IMR-90 (cell line): Measurements from ENCODE around the gene SS18. TPM values are rescaled to one million over a fixed set of nuclear protein-coding genes. Genes with fewer than 3 reads are reported as not detected.

ENCODE experiments used
- ATAC-seq: fragments of 200-7000 bp; cut with Tn5 transposase; 2 replicates; pipeline ENCODE4 v1.9.1; 2020; ENCODE audit warnings: low read depth, mild to moderate bottlenecking, moderate library complexity
- BruUV-seq: library from RNA; stranded (reverse); fragments of 400-500 nt; replicated peaks from 2 replicates; lab custom pipeline; 2021; lab: Mats Ljungman, UMichigan
- CTCF ChIA-PET: fragments of 300-600 bp; formaldehyde crosslinking; extraction: SDS; loops from one replicate; lab custom pipeline; 2021; ENCODE audit warnings: antibody characterized with exemption; lab: Yijun Ruan, JAX
- POLR2A ChIA-PET: fragments of 300-600 bp; sonication (Branson Sonifier 250); formaldehyde crosslinking; loops from one replicate; lab custom pipeline; 2022; ENCODE audit warnings: antibody characterized with exemption; ENCODE audit not compliant: unreplicated experiment; lab: Charles Lee
- DNase-seq: peaks from one replicate; pipeline ENCODE4 v3.0.0; 2013
- H2AFZ ChIP-seq: replicated peaks from 2 replicates; pipeline ENCODE3; 2013; ENCODE audit warnings: low read length, mild to moderate bottlenecking; ENCODE audit not compliant: poor library complexity
- H2AK5ac ChIP-seq: 2 replicates; pipeline ENCODE4 v1.6.1; 2013; ENCODE audit warnings: low read depth, low read length, inconsistent platforms
- H2AK9ac ChIP-seq: replicated peaks from 2 replicates; pipeline ENCODE3; 2013; ENCODE audit warnings: mild to moderate bottlenecking, low read depth, low read length, moderate library complexity; ENCODE audit not compliant: poor library complexity
- H2BK120ac ChIP-seq: 2 replicates; pipeline ENCODE4 v1.6.1; 2013; ENCODE audit warnings: low read depth, low read length, inconsistent platforms
- H2BK15ac ChIP-seq: 3 replicates; pipeline ENCODE4 v1.6.1; 2013; ENCODE audit warnings: low read depth, low read length, inconsistent platforms
- H2BK20ac ChIP-seq: 2 replicates; pipeline ENCODE4 v1.6.1; 2013; ENCODE audit warnings: low read depth, mild to moderate bottlenecking, inconsistent platforms, low read length, moderate library complexity
- H2BK5ac ChIP-seq: 2 replicates; pipeline ENCODE4 v1.6.1; 2013; ENCODE audit warnings: mild to moderate bottlenecking, low read depth, low read length, inconsistent platforms; ENCODE audit not compliant: poor library complexity, severe bottlenecking
- H3K14ac ChIP-seq: replicated peaks from 2 replicates; pipeline ENCODE4 v1.6.1; 2013; ENCODE audit warnings: low read depth, low read length, inconsistent platforms
- H3K18ac ChIP-seq: 2 replicates; pipeline ENCODE4 v1.6.1; 2013; ENCODE audit warnings: low read depth, low read length, control low read depth
- H3K23ac ChIP-seq: 2 replicates; pipeline ENCODE4 v1.6.1; 2013; ENCODE audit warnings: low read depth, low read length, inconsistent platforms
- H3K27ac ChIP-seq: 2 replicates; pipeline ENCODE4 v1.5.1; 2013; ENCODE audit warnings: mild to moderate bottlenecking, control low read depth, low read length; ENCODE audit not compliant: insufficient read depth
- H3K27me3 ChIP-seq: 2 replicates; pipeline ENCODE4 v1.6.1; 2013; ENCODE audit warnings: low read length; ENCODE audit not compliant: control insufficient read depth, insufficient read depth
- H3K36me3 ChIP-seq: 2 replicates; pipeline ENCODE4 v1.6.1; 2013; ENCODE audit warnings: low read length, mixed read lengths; ENCODE audit not compliant: control insufficient read depth, insufficient read depth
- H3K4ac ChIP-seq: 2 replicates; pipeline ENCODE4 v1.6.1; 2013; ENCODE audit warnings: low read depth, low read length, inconsistent platforms
- H3K4me1 ChIP-seq: 2 replicates; pipeline ENCODE4 v1.6.1; 2013; ENCODE audit warnings: low read length, mixed read lengths; ENCODE audit not compliant: control insufficient read depth, insufficient read depth
- H3K4me2 ChIP-seq: 2 replicates; pipeline ENCODE4 v1.6.1; 2013; ENCODE audit warnings: low read depth, mild to moderate bottlenecking, control low read depth, low read length, moderate library complexity
- H3K4me3 ChIP-seq: 2 replicates; pipeline ENCODE4 v1.5.1; 2013; ENCODE audit warnings: low read depth, mild to moderate bottlenecking, control low read depth, low read length, moderate library complexity; ENCODE audit not compliant: insufficient read depth
- H3K56ac ChIP-seq: 2 replicates; pipeline ENCODE4 v1.6.1; 2013; ENCODE audit warnings: low read length, inconsistent platforms; ENCODE audit not compliant: insufficient read depth; ENCODE audit errors: extremely low read depth
- H3K79me1 ChIP-seq, 2 experiments: 2 replicates each; pipeline ENCODE4 v1.6.1; 2013; ENCODE audit warnings: low read length in 2 of 2, inconsistent platforms in 1 of 2, low read depth in 1 of 2
- H3K9ac ChIP-seq: 2 replicates; pipeline ENCODE4 v1.6.1; 2013; ENCODE audit warnings: low read depth, low read length, control low read depth
- H3K9me1 ChIP-seq: 2 replicates; pipeline ENCODE4 v1.6.1; 2013; ENCODE audit warnings: low read length, inconsistent platforms; ENCODE audit not compliant: insufficient read depth
- H3K9me3 ChIP-seq: 2 replicates; pipeline ENCODE4 v1.6.1; 2013; ENCODE audit warnings: low read length; ENCODE audit not compliant: control insufficient read depth, insufficient read depth
- H4K20me1 ChIP-seq: 2 replicates; pipeline ENCODE4 v1.6.1; 2013; ENCODE audit warnings: low read length, inconsistent platforms; ENCODE audit not compliant: insufficient read depth
- H4K5ac ChIP-seq: 2 replicates; pipeline ENCODE4 v1.6.1; 2013; ENCODE audit warnings: mild to moderate bottlenecking, low read depth, low read length, control low read depth
- H4K8ac ChIP-seq, 2 experiments: 2 replicates each; pipeline ENCODE4 v1.6.1; 2013; ENCODE audit warnings: low read depth in 2 of 2, low read length in 2 of 2, control low read depth in 1 of 2, inconsistent platforms in 1 of 2
- H4K91ac ChIP-seq: 2 replicates; pipeline ENCODE4 v1.6.1; 2013; ENCODE audit warnings: low read depth, low read length, inconsistent platforms; ENCODE audit not compliant: insufficient read depth
- BHLHE40 ChIP-seq: fragments of 150-350 bp; IDR thresholded peaks from 2 replicates; pipeline ENCODE4 v1.6.1; 2016; ENCODE audit warnings: mild to moderate bottlenecking, low read depth, low read length
- CEBPB ChIP-seq: IDR thresholded peaks from 2 replicates; pipeline ENCODE4 v1.6.1; 2012; ENCODE audit warnings: low read depth, low read length, improper control_type of control experiment
- CHD1 ChIP-seq: IDR thresholded peaks from 2 replicates; pipeline ENCODE4 v1.6.1; 2012; ENCODE audit warnings: low read depth, low read length, improper control_type of control experiment
- CTCF ChIP-seq: conservative IDR thresholded peaks from 2 replicates; pipeline ENCODE4 v1.5.1; 2012; ENCODE audit warnings: mild to moderate bottlenecking, low read depth, low read length, improper control_type of control experiment
- ELK1 ChIP-seq: fragments of 150-350 bp; IDR thresholded peaks from 2 replicates; pipeline ENCODE4 v1.6.1; 2016; ENCODE audit warnings: low read depth, mild to moderate bottlenecking, low read length, moderate library complexity, borderline replicate concordance
- FOS ChIP-seq: fragments of 150-350 bp; IDR thresholded peaks from 2 replicates; pipeline ENCODE4 v1.6.1; 2016; ENCODE audit warnings: low read depth, low read length
- MAFK ChIP-seq: IDR thresholded peaks from 2 replicates; pipeline ENCODE4 v1.6.1; 2012; ENCODE audit warnings: low read depth, low read length, improper control_type of control experiment
- MAZ ChIP-seq: IDR thresholded peaks from 2 replicates; pipeline ENCODE4 v1.6.1; 2012; ENCODE audit warnings: low read depth, mild to moderate bottlenecking, low read length, improper control_type of control experiment, moderate library complexity, borderline replicate concordance
- MXI1 ChIP-seq: IDR thresholded peaks from 2 replicates; pipeline ENCODE4 v1.6.1; 2012; ENCODE audit warnings: low read depth, mild to moderate bottlenecking, low read length, moderate library complexity, borderline replicate concordance
- NFE2L2 ChIP-seq: fragments of 150-350 bp; IDR thresholded peaks from 2 replicates; pipeline ENCODE4 v1.6.1; 2016; ENCODE audit warnings: low read depth, mild to moderate bottlenecking, low read length
- POLR2A ChIP-seq: IDR thresholded peaks from 2 replicates; pipeline ENCODE4 v1.6.1; 2012; ENCODE audit warnings: mild to moderate bottlenecking, low read depth, low read length
- RAD21 ChIP-seq: IDR thresholded peaks from 2 replicates; pipeline ENCODE4 v1.6.1; 2012; ENCODE audit warnings: low read length, improper control_type of control experiment
- RCOR1 ChIP-seq: IDR thresholded peaks from 2 replicates; pipeline ENCODE4 v1.6.1; 2012; ENCODE audit warnings: mild to moderate bottlenecking, low read length, improper control_type of control experiment; ENCODE audit not compliant: insufficient replicate concordance
- RFX5 ChIP-seq: IDR thresholded peaks from 2 replicates; pipeline ENCODE4 v1.8.0; 2012; ENCODE audit warnings: low read depth, mild to moderate bottlenecking, low read length, moderate library complexity
- SMC3 ChIP-seq: fragments of 150-350 bp; IDR thresholded peaks from 2 replicates; pipeline ENCODE4 v1.6.1; 2016; ENCODE audit warnings: low read depth, mild to moderate bottlenecking, antibody characterized with exemption, low read length, moderate library complexity
- USF2 ChIP-seq: fragments of 150-350 bp; IDR thresholded peaks from 2 replicates; pipeline ENCODE4 v1.6.1; 2017; ENCODE audit warnings: mild to moderate bottlenecking, antibody characterized with exemption, low read length, low read depth
- WGBS, 2 experiments: methylation state at CpG; one replicate each; pipeline versions ENCODE4 v1.1.5 to v1.1.7; 2013; ENCODE audit warnings: missing lambda C conversion rate in 2 of 2; ENCODE audit not compliant: insufficient read length in 1 of 2; ENCODE audit errors: extremely low coverage in 2 of 2; 5-methylcytosine and 5-hydroxymethylcytosine counted together
- dilution Hi-C: fragments of 300-500 bp; cut with HindIII; formaldehyde crosslinking; loops from one replicate; pipeline ENCODE4 v1.14.3; 2018; ENCODE audit warnings: low sequenced_read_pairs; ENCODE audit not compliant: unreplicated experiment
- in situ Hi-C: fragments of 300-500 bp; cut with MboI; formaldehyde crosslinking; loops from 3 replicates; pipeline ENCODE4 v1.14.3; 2019; ENCODE audit warnings: low sequenced_read_pairs, inconsistent platforms, mixed read lengths
- intact Hi-C: fragments of 100-400 bp; cut with micrococcal nuclease; formaldehyde crosslinking; loops from 2 replicates; pipeline ENCODE4 v1.10.0; 2022
- polyA plus RNA-seq, 3 experiments: library from polyadenylated mRNA; depleted of rRNA; stranded (reverse); fragments of >200 nt; gene quantifications; 2 replicates each; pipeline ENCODE4 v1.2.3, GENCODE V29; 2012; ENCODE audit warnings: low replicate concordance in 1 of 3
- total RNA-seq: library from RNA; depleted of rRNA; stranded (reverse); fragments of >200 nt; gene quantifications from 2 replicates; pipeline ENCODE4 v1.2.3, GENCODE V29; 2012

Gene SS18
- total and polyA plus RNA-seq, 2 of the 4 experiments (the other 2 are of a cell fraction), result 112 to 242 TPM

- no peaks in the 10 kb centered on the region for H4K20me1 ChIP-seq
- no peaks in the 10 kb centered on the region for H3K27me3 ChIP-seq
- H3K56ac ChIP-seq, result no peak overlapping the region
- H2BK120ac ChIP-seq, result no peak overlapping the region
- H2BK15ac ChIP-seq, result no peak overlapping the region
- WGBS, 2 experiments, result 83% methylated on average over 1 of the region's 5 CpGs; no CpG with 5 or more reads in 1 of the 2 experiments
- ChIA-PET CTCF (no interaction called here), POLR2A (no interaction called here)
- H2BK20ac ChIP-seq, result no peak overlapping the region
- H4K91ac ChIP-seq, result no peak overlapping the region
- no peak overlapping the region for H3K9ac ChIP-seq
- DNase-seq, result no peak
- no peaks in the 10 kb centered on the region for H3K9me3 ChIP-seq
- H2BK5ac ChIP-seq, result no peak overlapping the region
- H2AFZ ChIP-seq, result no peak overlapping the region
- no peak overlapping the region for H2AK9ac ChIP-seq
- no peaks in the 10 kb centered on the region for H3K9me1 ChIP-seq
- no TSS peak for BruUV-seq
- intact Hi-C loops (no loop called here), dilution Hi-C loops (no loop called here), in situ Hi-C loops (no loop called here)
- no peak overlapping the region for H3K14ac ChIP-seq
- no peak overlapping the region for H3K4me3 ChIP-seq
- no peak overlapping the region for H3K23ac ChIP-seq
- H2AK5ac ChIP-seq, result no peak overlapping the region
- H4K8ac ChIP-seq, result no peak overlapping the region
- no peak overlapping the region for H4K5ac ChIP-seq
- no peak for ATAC-seq
- TF ChIP-seq NFE2L2 (no peak), RAD21 (no peak), MAZ (no peak), BHLHE40 (no peak), CHD1 (no peak), MXI1 (no peak), CEBPB (no peak), MAFK (no peak), CTCF (no peak), USF2 (no peak), POLR2A (no peak), SMC3 (no peak), RCOR1 (no peak), FOS (no peak), ELK1 (no peak), RFX5 (no peak)
- peaks cover 10 to 15% of the 10 kb centered on the region in 2 experiments for H3K79me1 ChIP-seq
- H3K4me2 ChIP-seq, result no peak overlapping the region
- H3K36me3 ChIP-seq, result peaks cover 27% of the 10 kb centered on the region
- H3K4me1 ChIP-seq, result no peaks in the 10 kb centered on the region
- no peak overlapping the region for H3K18ac ChIP-seq
- H3K27ac ChIP-seq, result no peak overlapping the region
- H3K4ac ChIP-seq, result no peak overlapping the region
These were observed 55.4 kb downstream of the SS18 start for GRCh38 chr18:26034850-26035497.
